Measurements from ENCODE around the gene GRB2.

GRB2 gene

DNA sequence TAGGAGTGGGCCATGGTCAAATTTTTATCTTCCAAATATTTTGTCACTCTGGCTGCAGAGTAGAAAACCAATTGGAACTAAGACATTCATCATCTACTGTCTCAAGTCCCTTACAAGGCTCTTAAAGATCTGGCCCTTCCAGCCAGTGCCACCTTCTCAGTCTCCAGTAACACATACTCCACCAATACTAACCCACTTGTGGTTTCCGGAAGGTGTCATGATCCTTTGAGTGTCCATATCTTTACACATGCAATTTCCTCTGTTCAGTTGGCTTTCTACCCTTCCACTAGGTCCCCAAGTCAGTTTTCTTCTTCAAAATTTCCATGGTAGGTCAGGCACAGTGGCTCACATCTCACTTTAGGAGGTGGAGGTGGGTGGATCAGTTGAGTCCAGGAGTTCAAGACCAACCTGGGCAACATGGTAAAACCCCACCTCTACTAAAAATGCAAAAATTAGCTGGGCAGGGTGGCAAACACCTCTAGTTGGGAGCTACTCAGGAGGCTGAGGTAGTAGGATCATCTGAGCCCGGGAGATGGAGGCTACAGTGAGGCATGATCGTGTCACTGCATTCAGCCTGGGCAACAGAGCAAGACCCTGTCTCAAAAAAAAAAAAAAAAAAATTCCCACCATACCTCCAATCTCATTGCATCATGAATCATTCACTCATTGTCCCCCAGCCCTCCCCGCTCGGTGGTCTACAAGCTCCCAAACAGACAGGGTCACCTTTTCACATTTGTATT, 6.0 kb upstream of the GRB2 start:
- no peak for TF ChIP-seq CTCF (conservative IDR thresholded peaks at IDR 0.05; ENCODE audit: control insufficient read depth, insufficient read depth, low read depth, low read length)
- DNase-seq (ENCODE audit: low read depth), result no peak
- H3K4me3 ChIP-seq (ENCODE audit: control insufficient read depth, low read depth, low read length), result no peak overlapping the region

DNA sequence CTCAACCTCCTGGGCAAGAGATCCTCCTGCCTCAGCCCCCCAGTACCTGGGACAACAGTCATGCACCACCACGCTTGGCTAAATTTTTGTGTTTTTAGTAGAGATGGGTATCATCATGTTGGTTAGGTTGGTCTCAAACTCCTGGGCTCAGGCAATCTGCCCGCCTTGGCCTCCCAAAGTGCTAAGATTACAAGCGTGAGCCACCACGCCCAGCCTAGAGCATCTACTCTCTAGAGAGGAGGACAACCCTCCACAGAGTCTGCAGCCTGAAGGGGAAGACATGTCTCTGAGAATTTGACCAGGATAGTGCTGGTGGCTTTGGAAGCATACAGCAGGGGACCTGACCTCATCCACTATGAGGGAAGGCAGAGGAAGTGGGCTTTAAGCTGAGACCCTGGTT, 4.7 kb upstream of the GRB2 start:
- no peak overlapping the region for H3K4me3 ChIP-seq (ENCODE audit: control insufficient read depth, low read depth, low read length)
- no peak for TF ChIP-seq CTCF (conservative IDR thresholded peaks at IDR 0.05; ENCODE audit: control insufficient read depth, insufficient read depth, low read depth, low read length)
- no peak for DNase-seq (ENCODE audit: low read depth)

- no peak for TF ChIP-seq CTCF (conservative IDR thresholded peaks at IDR 0.05; ENCODE audit: control insufficient read depth, insufficient read depth, low read depth, low read length)
- DNase-seq (ENCODE audit: low read depth), result no peak
- H3K4me3 ChIP-seq (ENCODE audit: control insufficient read depth, low read depth, low read length), result no peak overlapping the region
Measured at GRCh38 chr17:75407655-75408352, 2.3 kb upstream of the GRB2 start.

DNA sequence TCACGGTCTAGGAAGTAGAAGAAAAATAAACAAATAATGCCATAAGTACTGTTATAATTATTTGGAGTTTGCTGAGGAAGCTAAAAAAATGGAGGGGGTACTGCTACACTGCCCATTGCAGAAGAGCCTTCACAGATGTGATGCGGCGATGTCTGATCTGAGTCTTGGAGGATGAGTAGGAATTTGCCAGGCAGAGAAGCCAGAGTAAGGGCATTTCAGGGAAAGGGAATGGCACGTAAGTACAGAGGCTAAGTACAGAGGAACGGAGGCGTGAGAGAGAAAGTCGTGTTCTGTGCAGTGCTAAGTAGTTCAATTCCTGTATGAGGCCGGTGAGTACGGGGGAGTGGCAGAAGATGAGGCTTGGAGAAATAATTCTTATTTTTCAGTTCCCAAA, 741 bp upstream of the GRB2 start:
- no peak for TF ChIP-seq CTCF (conservative IDR thresholded peaks at IDR 0.05; ENCODE audit: control insufficient read depth, insufficient read depth, low read depth, low read length)
- no peak for DNase-seq (ENCODE audit: low read depth)
- peak overlapping the region; percentile 61 for H3K4me3 ChIP-seq (ENCODE audit: control insufficient read depth, low read depth, low read length)

DNA sequence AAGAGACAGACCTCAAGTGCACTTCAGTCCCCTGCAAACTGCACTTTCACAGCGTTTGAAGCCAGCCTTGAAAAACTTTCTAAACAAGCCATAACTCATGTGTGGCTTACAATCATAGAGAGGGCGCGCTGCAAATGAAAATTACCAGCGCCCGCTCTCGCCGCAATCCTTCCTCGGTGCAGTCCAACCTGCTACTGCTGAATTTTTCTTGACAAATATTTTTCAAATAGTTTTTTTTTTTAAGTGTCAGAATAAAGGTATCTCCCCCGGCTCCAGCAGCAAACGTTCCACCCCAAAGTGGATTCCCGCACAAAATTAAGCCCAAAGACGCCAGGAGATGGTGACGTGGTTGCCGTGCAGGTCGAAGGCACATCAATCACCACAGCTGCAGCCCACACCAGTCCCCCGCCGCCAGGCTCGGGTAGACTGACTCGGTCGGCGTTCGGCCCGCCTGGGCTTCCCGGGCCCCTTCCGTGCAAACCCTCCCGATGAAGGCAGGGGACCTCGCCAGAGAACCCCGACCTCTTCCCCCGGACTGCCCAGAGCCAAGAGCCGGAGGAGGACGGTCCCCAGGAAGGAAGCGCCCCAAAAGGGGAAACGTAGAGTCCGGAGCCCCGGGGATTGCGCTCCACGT, 630 bp downstream of the GRB2 start:
- peak; percentile 45 for DNase-seq (ENCODE audit: low read depth)
- TF ChIP-seq CTCF (conservative IDR thresholded peaks at IDR 0.05; ENCODE audit: control insufficient read depth, insufficient read depth, low read depth, low read length), result no peak
- H3K4me3 ChIP-seq (ENCODE audit: control insufficient read depth, low read depth, low read length), result peak overlapping the region; percentile 91

DNA sequence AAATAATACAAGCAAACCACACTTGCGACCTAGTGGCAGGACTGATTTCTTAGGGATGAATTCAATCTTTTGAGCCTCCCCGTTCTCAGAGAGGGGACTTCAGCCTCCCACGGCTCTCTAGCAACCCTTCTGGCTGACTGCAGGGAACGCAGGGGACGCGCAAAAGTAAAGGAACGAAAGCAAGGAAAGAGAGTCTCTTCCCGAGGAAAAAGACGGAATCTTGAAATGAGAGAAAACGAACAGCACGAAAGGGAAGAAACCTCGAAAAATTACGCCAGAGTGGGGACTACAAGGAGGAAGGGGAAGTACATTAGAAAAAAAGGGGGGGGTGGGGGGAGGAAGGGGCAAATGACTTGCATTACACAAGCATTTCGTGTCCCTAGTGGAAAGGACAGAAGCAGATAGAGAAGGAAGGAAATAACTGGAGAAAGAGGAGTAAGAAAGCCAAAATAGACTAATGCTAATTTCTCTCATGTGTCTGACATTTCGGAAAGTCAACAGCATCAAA, 1.2 kb downstream of the GRB2 start:
- H3K4me3 ChIP-seq (ENCODE audit: control insufficient read depth, low read depth, low read length), result peak overlapping the region; percentile 91
- peak; percentile 93 for TF ChIP-seq CTCF (conservative IDR thresholded peaks at IDR 0.05; ENCODE audit: control insufficient read depth, insufficient read depth, low read depth, low read length)
- DNase-seq (ENCODE audit: low read depth), result peak; percentile 79

Measured in fibroblast of mammary gland (primary cell).